Measurements from ENCODE around the gene FAM219A.
"Not testable (repeated sequence)": the region's sequence is repeated elsewhere in the genome, so short reads cannot be mapped to it uniquely, and the experiment has no call there.

Gene FAM219A

DNA sequence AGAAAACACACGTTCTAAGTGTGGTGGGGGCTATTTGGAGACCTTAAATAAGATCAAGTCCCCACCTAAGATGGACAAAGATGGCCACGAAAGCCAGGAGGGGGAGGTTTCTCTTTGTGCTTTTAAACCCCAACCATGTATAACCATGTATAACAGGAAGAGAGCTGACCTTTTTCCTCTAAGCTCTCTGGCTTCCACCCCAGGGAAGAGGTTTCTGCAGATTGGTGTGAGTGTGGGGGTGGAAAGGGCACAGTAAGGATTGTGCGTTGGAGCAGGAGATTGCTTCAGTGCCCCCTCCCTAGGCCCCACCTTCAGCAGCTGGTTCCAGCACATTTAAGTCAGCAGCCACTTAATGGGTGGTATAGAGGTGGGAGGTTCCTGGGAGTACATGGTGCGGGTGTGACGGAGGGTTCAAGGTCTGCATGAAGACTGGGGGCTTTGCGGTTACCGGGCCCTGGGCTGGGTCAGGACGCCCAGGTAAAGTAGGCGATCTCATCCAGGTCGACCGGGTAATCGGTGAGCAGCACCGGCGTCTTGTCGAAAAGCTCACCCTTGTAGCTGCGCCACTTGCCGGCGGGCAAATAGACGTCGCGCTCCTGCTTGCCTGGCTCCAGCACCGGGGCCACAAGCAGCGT lies 87.9 kb downstream of the FAM219A start:
- in situ Hi-C loops (cut with MboI; ENCODE audit: low sequenced_read_pairs, unreplicated experiment), result no loop called here
- no peak for TF ChIP-seq CTCF (IDR thresholded peaks at IDR 0.05; ENCODE audit: borderline replicate concordance, control extremely low read depth, extremely low read depth, insufficient read depth, missing control alignments)
- DNase-seq (ENCODE audit: low spot score), result no peak

- TF ChIP-seq CTCF (IDR thresholded peaks at IDR 0.05; ENCODE audit: borderline replicate concordance, control extremely low read depth, extremely low read depth, insufficient read depth, missing control alignments), result no peak
- no peak for DNase-seq (ENCODE audit: low spot score)
- in situ Hi-C loops (cut with MboI; ENCODE audit: low sequenced_read_pairs, unreplicated experiment), result no loop called here
These were observed 88.7 kb downstream of the FAM219A start for GRCh38 chr9:34369636-34370035.

DNA sequence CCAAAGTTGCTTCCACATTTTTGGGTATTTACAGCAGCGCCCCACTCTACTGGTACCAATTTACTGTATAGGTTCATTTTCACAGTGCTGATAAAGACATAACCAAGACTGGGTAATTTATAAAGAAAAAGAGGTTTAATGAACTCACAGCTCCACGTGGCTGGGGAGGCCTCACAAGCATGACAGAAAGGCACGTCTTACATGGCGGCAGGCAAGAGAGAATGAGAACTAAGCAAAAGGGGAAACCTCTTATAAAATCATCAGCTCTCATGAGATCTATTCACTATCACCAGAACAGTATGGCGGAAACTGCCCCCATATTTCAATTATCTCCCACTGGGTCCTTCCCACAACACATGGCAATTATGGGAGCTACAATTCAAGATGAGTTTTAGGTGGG lies 89.6 kb downstream of the FAM219A start:
- in situ Hi-C loops (cut with MboI; ENCODE audit: low sequenced_read_pairs, unreplicated experiment); DNase-seq (ENCODE audit: low spot score): not testable (repeated sequence)

DNA sequence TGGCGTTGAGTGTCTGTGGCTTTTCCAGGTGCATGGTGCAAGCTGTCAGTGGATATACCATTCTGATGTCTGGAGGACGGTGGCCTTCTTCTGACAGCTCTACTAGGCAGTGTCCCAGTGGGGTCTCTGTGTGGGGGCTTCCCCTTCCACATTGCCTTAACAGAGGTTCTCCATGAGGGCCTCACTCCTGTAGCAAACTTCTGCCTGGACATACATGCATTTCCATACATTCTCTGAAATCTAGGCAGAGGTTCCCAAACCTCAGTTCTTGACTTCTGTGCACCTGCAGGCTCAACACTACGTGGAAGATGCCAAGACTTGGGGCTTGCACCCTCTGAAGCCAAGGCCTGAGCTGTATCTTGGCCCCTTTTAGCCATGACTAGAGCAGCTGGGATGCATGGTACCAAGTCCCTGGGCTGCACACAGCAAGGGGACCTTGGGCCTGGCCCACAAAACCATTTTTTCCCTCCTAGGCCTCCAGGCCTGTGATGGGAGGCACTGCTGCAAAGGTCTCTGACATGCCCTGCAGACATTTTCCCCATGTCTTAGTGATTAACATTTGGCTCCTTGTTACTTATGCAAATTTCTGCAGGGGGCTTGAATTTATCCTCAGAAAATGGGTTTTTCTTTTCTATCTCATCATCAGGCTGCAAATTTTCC lies 90.5 kb downstream of the FAM219A start:
- in situ Hi-C loops (cut with MboI; ENCODE audit: low sequenced_read_pairs, unreplicated experiment); DNase-seq (ENCODE audit: low spot score): not testable (repeated sequence)

- in situ Hi-C loops (cut with MboI; ENCODE audit: low sequenced_read_pairs, unreplicated experiment), result no loop called here
- TF ChIP-seq CTCF (IDR thresholded peaks at IDR 0.05; ENCODE audit: borderline replicate concordance, control extremely low read depth, extremely low read depth, insufficient read depth, missing control alignments), result no peak
- DNase-seq (ENCODE audit: low spot score), result no peak
These were observed 92.0 kb downstream of the FAM219A start for GRCh38 chr9:34366365-34366764.

GRCh38 chr9:34365282-34365681 lies 93.1 kb downstream of the FAM219A start:
- DNase-seq (ENCODE audit: low spot score), result no peak
- no peak for TF ChIP-seq CTCF (IDR thresholded peaks at IDR 0.05; ENCODE audit: borderline replicate concordance, control extremely low read depth, extremely low read depth, insufficient read depth, missing control alignments)
- in situ Hi-C loops (cut with MboI; ENCODE audit: low sequenced_read_pairs, unreplicated experiment), result no loop called here

DNA sequence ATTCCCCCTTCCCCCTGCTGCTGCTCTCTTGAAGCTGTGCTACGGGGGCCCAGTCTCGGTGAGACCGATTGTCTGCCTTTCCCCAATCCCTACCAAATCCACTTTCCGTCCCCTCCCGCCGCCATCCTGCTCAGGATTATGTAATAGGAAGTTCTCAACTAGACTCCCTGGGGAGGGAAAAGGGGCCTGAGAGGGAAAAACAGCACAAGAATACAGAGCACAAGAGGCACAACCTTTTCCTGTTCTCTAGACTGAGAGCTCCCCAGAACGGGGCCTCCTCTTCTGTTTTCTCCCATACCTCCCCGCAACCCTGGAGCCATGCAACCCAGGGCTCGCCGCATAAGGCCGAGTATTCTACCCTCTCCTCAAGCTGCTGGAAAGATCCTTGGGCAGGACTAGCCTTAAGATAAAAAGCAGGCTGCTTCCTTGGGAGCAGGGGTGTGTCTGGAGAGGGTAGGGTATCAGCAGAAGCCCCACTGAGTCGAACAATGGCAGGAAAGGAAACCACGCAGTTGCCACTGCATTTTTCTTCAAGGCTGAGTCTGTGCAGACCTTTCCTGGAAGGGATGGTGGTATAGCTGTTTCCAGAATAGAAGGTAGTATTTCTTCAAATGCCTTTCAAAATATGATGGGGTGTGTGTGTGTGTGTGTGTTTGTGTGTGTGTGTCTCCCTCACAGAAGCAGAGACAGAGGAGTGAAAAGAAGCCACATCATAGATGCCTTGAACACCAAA lies 94.6 kb downstream of the FAM219A start:
- in situ Hi-C loops (cut with MboI; ENCODE audit: low sequenced_read_pairs, unreplicated experiment), result no loop called here
- TF ChIP-seq CTCF (IDR thresholded peaks at IDR 0.05; ENCODE audit: borderline replicate concordance, control extremely low read depth, extremely low read depth, insufficient read depth, missing control alignments), result no peak
- no peak for DNase-seq (ENCODE audit: low spot score)
